Left colon (tissue), 2 donors: ENCODE results near the gene CHST15. TPM values are rescaled to one million over a fixed set of nuclear protein-coding genes. Genes with fewer than 3 reads are reported as not detected.

ENCODE experiments used
- ATAC-seq: fragments of 200-7000 bp; cut with Tn5 transposase; one replicate; pipeline ENCODE4 v1.9.1; 2020; ENCODE audit warnings: mild to moderate bottlenecking, moderate library complexity
- DNase-seq, 2 donors: peaks; one replicate each; pipeline ENCODE4 v3.0.0-alpha.2; 2020
- intact Hi-C, 2 donors: fragments of 100-400 bp; cut with DNase I in 1 of 2; cut with micrococcal nuclease in 1 of 2; formaldehyde crosslinking; loops; one replicate each; pipeline versions ENCODE4 v1.11.2 to v1.14.0; 2022; cut with DNase I, micrococcal nuclease
- total RNA-seq, 2 donors: library from RNA; stranded (reverse); fragmentation: NEBNext Ultra II Directional; extraction: Animal tissue kit (Norgen Biotek cat#: 25700); gene quantifications; one replicate each; pipeline ENCODE4 v1.2.1, GENCODE V29; 2021
- donor health status: DM: no; HTN: no; CAD: no.
- donor health status: DM: yes; HTN: yes; CAD: no.

The CHST15 gene
- total RNA-seq, 2 donors from 2014 or later = 2.7 to 11.6 TPM

- ATAC-seq (no peak), DNase-seq (no peak)
- intact Hi-C loops = no loop called here
Measured at GRCh38 chr10:124058346-124059003, 34.9 kb downstream of the CHST15 start.

GRCh38 chr10:124057601-124058000 is 35.8 kb downstream of the CHST15 start:
- ATAC-seq (no peak), DNase-seq (no peak)
- intact Hi-C loops = no loop called here

DNA sequence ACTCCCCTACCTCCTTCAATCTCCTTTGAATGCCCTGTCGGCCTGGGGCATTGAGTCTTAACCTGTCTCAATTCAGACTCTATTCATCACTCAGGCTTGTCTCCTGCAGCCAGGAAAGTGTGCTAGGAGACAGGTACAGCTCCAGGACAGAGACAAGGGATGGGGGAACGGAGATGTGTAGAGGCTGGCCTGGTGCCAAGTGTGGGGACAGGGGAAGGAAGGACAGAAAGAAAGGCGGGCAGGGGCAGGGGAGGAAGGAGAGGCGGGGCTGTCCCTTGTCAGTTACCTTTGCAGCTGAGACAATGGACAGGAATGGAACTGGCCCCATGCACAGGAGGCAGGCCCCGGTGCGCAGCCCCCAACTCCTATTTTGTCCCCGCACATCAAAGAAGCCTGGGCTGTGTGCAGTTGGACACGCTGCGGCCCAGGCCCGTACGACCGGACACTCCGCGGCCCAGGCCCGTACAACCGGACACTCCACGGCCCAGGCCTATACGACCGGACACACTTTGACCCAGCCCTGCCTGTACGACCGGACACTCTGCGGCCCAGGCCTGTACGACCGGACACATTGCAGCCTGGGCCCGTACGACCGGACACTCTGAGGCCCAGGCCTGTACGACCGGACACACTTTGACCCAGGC is 36.9 kb downstream of the CHST15 start:
- DNase-seq (no peak), ATAC-seq (no peak)
- intact Hi-C loops = no loop called here

DNA sequence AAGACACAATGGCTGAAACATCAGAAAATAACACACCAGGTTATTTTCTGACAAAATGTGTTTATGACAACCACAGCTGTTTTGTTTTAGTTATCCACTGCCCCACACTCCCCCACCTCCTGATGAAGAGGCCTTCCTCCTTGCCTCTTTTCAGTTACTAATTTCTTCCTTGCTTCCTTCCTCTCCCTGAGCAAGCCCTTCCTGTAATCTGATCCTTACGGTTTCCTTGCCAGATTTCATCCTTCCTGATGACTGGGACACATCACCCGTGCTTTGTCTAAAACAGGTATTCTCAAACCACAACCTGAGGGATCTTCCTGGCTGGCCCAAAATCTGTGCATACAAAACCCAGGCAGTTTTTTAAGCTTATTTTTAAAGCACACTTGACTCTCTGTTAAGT is 39.4 kb downstream of the CHST15 start:
- DNase-seq = no peak
- intact Hi-C loops = no loop called here
- no peak for ATAC-seq

DNA sequence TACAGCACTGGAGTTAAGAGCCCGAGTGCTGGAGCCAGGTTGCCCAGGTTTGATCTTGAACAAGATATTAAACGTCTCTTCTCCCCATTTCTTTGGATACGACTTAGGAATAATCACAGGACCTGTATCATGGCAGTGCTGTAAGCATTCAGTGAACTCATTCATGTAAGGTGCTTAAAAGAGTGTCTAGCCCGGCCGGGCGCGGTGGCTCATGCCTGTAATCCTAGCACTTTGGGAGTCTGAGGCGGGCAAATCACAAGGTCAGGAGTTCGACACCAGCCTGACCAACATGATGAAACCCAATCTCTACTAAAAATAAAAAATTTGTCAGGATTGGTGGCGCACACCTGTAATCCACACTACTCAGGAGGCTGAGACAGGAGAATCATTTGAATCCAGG is 40.8 kb downstream of the CHST15 start:
- no peak for DNase-seq
- no peak for ATAC-seq
- intact Hi-C loops = no loop called here

- intact Hi-C loops = no loop called here
- DNase-seq (no peak), ATAC-seq (no peak)
Measured at GRCh38 chr10:124050021-124051015, 43.1 kb downstream of the CHST15 start.

DNA sequence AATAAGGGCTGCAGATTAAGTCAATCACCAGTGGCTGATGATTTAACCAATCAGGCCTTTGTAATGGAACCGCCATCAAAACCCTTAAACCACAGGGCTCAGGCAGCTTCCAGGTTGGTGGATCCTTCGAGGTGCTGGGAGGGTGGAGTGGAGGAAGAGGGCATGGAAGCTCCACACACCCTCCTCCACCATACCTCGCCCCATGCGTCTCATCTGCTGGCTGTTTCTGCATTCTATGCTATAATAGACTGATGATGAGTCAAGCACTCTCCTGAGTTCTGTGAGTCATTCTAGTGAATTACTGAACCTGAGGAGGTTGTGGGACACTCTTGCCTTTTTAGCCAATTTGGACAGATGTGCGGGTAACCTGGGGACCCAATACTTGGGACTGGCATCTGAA is 43.9 kb downstream of the CHST15 start:
- no peak for ATAC-seq
- intact Hi-C loops = no loop called here
- DNase-seq = no peak

DNA sequence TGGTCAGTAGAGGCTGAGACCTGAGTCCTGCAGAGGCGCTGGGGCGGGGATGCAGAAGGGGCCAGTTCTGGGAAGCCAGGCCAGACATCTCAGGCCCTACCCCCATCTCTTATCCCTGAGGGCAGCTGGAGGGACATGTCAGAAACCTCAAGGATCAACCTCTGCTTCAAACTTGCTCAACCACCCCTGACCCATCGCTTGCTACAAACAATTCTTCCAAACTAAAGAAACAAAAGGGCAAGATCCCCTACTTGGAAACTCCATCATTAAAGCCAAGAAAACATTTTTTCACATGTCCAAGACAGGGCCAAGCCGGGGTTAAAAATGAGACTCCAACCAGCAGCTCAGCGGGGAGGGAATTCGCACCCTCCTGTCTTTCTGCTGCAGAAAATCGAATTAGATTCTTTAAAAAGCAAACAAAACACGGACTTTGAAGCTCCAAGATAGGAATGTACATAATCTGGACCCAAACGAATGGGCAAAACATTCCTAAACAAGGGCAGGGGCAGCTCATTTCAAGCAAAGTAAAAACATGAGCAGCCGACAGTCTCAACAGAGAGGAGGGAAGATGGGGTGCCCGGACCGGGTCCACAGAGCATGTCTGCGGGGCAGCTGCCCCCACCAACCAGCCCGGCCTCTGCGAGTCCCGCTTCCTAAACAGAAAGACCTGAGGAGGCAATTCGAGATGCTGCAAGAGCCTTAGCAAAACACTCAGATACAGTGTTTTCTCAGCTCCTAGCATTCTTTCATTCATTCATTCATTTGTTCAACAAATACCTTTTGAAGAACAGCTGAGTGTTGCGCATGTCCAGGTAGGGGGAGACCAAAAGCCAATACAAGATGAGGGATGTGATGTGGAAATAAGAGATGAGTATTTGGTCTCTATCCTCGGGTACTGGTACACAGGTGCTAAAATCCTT is 44.8 kb downstream of the CHST15 start:
- no peak for DNase-seq
- intact Hi-C loops = no loop called here
- no peak for ATAC-seq

DNA sequence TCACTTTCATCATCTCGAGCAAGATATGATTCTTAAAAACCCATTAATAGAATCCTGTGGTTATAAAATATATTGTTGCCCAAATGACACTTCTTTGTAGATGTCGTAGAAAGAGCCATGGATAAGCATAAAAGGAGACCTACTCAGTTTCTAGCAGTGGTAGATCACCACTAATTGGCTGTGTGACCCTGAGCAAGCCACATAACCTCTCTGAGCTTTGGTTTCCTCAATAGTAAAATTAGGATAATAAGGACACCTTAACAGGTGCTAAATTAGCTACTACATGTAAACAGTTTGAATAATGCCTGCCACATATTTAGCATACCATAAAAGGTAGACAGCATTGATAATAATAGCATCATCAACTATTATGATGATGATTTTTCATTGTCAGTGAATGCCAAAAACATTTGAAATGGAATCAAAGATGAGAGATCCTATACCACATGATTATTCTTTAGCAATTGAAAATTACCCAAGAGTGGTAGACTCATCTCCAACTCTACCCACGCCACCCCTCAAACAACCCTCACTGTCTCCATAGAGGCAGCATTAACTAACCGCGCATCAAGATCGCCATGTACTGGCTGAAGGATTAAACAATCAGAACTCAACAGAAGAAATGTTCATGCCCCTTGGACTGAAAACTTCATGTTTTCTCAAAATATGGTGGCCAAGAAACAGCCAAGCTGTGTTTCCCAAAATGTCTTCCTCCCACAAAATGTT is 45.8 kb downstream of the CHST15 start:
- ATAC-seq (no peak), DNase-seq (no peak)
- intact Hi-C loops = no loop called here

GRCh38 chr10:124045801-124046355 is 47.5 kb downstream of the CHST15 start:
- intact Hi-C loops = no loop called here
- ATAC-seq = no peak
- DNase-seq = no peak

GRCh38 chr10:124045276-124045675 is 48.1 kb downstream of the CHST15 start:
- intact Hi-C loops = no loop called here
- ATAC-seq = no peak

GRCh38 chr10:124044143-124044862 is 49.1 kb downstream of the CHST15 start:
- peak in 1 of 2 donors; percentile 43 for DNase-seq
- intact Hi-C loops = no loop called here
- ATAC-seq = peak; percentile 98

More at GRCh38 chr10:124045276-124045675, 48.1 kb downstream of the CHST15 start:
- no peak for DNase-seq

DNA sequence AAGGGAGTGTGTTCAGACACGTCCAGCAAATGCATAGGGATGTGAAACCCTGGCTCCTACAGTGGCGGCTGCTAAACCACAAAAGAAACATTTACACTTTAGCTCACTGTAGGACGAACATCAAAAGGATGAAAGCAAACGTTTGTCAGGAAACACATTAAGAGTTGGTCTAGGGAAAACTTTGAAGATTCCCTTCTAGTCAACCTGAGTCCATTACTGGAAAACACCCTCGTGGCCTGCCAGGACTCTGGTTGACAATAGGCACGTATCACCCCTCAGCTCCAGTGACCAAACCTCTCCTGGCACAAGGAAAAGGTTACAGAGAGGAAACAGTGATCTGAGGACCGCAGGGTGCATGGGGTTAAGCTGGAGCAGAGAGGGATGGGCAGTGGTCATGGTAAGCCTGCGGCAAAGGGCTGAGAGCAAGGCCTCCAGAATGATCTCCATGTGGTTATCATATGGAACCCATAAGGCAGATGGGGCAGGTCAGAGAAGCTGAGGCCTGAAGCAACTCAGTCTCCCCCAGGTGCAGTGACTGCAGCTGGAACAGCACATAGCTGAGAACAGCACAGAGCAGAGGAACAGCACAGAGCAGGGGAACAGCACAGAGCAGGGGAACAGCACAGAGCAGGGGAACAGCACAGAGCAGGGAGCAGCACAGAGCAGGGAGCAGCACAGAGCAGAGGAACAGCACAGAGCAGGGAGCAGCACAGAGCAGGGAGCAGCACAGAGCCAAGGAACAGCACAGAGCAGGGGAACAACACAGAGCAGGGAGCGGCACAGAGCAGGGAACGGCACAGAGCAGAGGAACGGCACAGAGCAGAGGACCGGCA is 49.9 kb downstream of the CHST15 start:
- peak; percentile 9 for ATAC-seq
- intact Hi-C loops = no loop called here
- DNase-seq = no peak

DNA sequence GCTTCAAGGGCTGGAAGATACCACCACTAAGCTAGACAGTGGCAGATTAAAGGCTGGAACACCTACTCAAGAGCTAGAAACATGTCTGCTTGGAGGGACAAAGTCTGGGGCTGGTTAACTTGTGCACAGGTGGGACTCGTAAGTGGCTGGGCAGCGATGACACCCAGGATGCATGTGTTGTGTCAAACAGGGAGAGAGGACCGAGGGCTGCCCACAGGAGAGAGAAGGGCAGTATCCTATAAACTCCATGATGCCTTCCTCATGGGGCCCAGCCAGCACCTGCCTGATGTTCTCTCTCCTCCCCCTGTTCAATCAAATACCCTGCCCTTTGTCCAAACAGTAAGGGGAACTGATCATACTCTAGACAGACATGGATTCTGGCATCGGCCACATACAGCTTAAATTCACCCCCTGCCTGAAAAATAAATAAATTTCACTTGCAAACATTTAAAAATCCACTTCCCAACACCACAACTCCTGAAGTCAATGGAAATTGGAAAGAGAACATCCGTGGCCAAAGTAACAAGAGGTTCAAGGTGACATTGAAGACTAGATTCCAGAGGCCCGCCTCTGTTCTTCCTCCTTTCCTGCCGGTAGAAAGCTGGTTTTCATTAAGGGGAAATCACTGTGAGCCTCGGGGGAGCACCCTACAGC is 50.6 kb downstream of the CHST15 start:
- DNase-seq = no peak
- intact Hi-C loops = no loop called here
- no peak for ATAC-seq

GRCh38 chr10:124041675-124042445 is 51.5 kb downstream of the CHST15 start:
- DNase-seq = no peak
- intact Hi-C loops = no loop called here
- no peak for ATAC-seq
